Measurements from ENCODE around the gene SLC12A2.

DNA sequence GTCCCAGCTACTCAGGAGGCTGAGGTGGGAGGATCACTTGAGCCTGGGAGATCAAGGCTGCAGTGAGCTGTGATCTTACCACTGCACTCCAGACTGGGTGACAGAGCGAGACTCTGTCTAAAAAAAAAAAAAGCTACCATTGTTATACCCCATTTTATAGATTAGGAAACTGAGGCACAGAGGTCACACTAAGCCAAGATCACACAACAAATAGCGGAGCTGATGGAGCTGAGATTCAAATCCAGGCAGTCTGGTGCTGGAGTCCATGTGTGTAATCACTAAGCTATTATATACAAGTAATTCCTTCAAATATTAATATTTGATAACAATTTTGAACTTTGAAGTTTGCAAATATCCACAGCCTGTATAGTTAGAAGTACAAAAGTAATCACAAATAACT is 6.0 kb upstream of the SLC12A2 start:
- TF ChIP-seq RAD21 (IDR thresholded peaks at IDR 0.05; ENCODE audit: low read length) (no peak), MAZ (IDR thresholded peaks at IDR 0.05; ENCODE audit: borderline replicate concordance, low read depth, low read length) (no peak), POLR2A (IDR thresholded peaks at IDR 0.05; ENCODE audit: low read depth, low read length) (no peak), BHLHE40 (IDR thresholded peaks at IDR 0.05; ENCODE audit: low read depth, low read length) (no peak), SMC3 (IDR thresholded peaks at IDR 0.05; ENCODE audit: low read depth, low read length) (no peak), MXI1 (IDR thresholded peaks at IDR 0.05; ENCODE audit: borderline replicate concordance, low read depth, low read length) (no peak), USF2 (IDR thresholded peaks at IDR 0.05; ENCODE audit: low read depth, low read length) (no peak)
- TF ChIP-seq, protein P1, sequence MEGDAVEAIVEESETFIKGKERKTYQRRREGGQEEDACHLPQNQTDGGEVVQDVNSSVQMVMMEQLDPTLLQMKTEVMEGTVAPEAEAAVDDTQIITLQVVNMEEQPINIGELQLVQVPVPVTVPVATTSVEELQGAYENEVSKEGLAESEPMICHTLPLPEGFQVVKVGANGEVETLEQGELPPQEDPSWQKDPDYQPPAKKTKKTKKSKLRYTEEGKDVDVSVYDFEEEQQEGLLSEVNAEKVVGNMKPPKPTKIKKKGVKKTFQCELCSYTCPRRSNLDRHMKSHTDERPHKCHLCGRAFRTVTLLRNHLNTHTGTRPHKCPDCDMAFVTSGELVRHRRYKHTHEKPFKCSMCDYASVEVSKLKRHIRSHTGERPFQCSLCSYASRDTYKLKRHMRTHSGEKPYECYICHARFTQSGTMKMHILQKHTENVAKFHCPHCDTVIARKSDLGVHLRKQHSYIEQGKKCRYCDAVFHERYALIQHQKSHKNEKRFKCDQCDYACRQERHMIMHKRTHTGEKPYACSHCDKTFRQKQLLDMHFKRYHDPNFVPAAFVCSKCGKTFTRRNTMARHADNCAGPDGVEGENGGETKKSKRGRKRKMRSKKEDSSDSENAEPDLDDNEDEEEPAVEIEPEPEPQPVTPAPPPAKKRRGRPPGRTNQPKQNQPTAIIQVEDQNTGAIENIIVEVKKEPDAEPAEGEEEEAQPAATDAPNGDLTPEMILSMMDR (conservative IDR thresholded peaks at IDR 0.05; ENCODE audit: low read depth, low read length), result no peak

Data from IMR-90 (cell line).